NB4 (cell line): ENCODE results near the gene SERPINB7.

ENCODE experiments used
- MYC ChIP-seq: IDR thresholded peaks from 2 replicates; pipeline ENCODE4 v1.6.1; 2011; ENCODE audit warnings: low read depth, low read length
- POLR2A ChIP-seq: IDR thresholded peaks from 2 replicates; pipeline ENCODE4 v1.6.1; 2011; ENCODE audit warnings: mild to moderate bottlenecking; ENCODE audit not compliant: insufficient read length; ENCODE audit errors: extremely low read depth
- TF ChIP-seq, protein P1 (sequence below): IDR thresholded peaks from one replicate; pipeline ENCODE4 v1.5.1; 2012; ENCODE audit warnings: low read depth, low read length
- TF ChIP-seq, protein P2 (sequence below): IDR thresholded peaks from 2 replicates; pipeline ENCODE4 v1.6.1; 2011; ENCODE audit warnings: low read depth, low read length

DNA sequence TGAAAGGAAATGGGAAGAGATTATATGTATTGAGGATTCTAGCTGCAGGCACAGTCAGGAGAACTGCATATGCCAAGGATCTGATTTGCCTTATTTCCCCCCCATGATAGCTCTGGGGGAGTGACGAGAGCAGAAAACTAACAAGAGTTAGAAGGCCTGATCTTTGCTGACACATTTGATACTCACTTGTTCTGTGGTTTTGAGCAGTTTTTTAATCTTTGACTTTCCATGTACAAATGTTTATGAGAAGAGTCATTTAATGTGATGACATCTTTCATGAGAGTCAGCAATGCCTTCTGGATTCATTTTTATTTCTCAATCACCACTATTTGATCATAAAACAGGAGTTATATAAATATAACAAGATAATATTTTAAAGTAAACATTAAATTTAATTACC is 12.7 kb upstream of the SERPINB7 start:
- TF ChIP-seq, protein P1, sequence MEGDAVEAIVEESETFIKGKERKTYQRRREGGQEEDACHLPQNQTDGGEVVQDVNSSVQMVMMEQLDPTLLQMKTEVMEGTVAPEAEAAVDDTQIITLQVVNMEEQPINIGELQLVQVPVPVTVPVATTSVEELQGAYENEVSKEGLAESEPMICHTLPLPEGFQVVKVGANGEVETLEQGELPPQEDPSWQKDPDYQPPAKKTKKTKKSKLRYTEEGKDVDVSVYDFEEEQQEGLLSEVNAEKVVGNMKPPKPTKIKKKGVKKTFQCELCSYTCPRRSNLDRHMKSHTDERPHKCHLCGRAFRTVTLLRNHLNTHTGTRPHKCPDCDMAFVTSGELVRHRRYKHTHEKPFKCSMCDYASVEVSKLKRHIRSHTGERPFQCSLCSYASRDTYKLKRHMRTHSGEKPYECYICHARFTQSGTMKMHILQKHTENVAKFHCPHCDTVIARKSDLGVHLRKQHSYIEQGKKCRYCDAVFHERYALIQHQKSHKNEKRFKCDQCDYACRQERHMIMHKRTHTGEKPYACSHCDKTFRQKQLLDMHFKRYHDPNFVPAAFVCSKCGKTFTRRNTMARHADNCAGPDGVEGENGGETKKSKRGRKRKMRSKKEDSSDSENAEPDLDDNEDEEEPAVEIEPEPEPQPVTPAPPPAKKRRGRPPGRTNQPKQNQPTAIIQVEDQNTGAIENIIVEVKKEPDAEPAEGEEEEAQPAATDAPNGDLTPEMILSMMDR: no peak
- no peak for TF ChIP-seq POLR2A
- TF ChIP-seq, protein P2, sequence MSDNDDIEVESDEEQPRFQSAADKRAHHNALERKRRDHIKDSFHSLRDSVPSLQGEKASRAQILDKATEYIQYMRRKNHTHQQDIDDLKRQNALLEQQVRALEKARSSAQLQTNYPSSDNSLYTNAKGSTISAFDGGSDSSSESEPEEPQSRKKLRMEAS: no peak
- no peak for TF ChIP-seq MYC
